SH-SY5Y (cell line): ENCODE measurements around the gene KCTD7.

Experiments
- GATA2 ChIP-seq: IDR thresholded peaks from 2 replicates; pipeline ENCODE4 v1.6.1; 2011; ENCODE audit warnings: mild to moderate bottlenecking, low read depth, low read length
- GATA3 ChIP-seq: IDR thresholded peaks from 2 replicates; pipeline ENCODE4 v1.6.1; 2011; ENCODE audit warnings: low read depth, mild to moderate bottlenecking, low read length, moderate library complexity

- TF ChIP-seq GATA3 (no peak), GATA2 (no peak)
Measured at GRCh38 chr7:66628361-66629221, at the start of gene KCTD7.
